HG02870 (cell line): ENCODE measurements around the gene CUX1.
"Not testable (repeated sequence)": the region's sequence is repeated elsewhere in the genome, so short reads cannot be mapped to it uniquely, and the experiment has no call there.

Experiments used
- ATAC-seq: cut with Tn5 transposase; IDR thresholded peaks from one replicate; pipeline ENCODE4 v1.9.1; 2021; ENCODE audit warnings: mild to moderate bottlenecking, moderate library complexity; ENCODE audit not compliant: unreplicated experiment

CUX1 gene

GRCh38 chr7:101869026-101869900, 51.8 kb downstream of the CUX1 start:
- no peak for ATAC-seq

GRCh38 chr7:101869901-101870290, 52.5 kb downstream of the CUX1 start:
- no peak for ATAC-seq

GRCh38 chr7:101870361-101871062, 53.1 kb downstream of the CUX1 start:
- no peak for ATAC-seq

- ATAC-seq, result no peak
Observed at GRCh38 chr7:101871351-101871750, 53.9 kb downstream of the CUX1 start.

- ATAC-seq, result no peak
Observed at GRCh38 chr7:101874028-101874427, 56.6 kb downstream of the CUX1 start.

- ATAC-seq, result no peak
Observed at GRCh38 chr7:101875283-101875846, 57.9 kb downstream of the CUX1 start.

- no peak for ATAC-seq
Observed at GRCh38 chr7:101877882-101878591, 60.6 kb downstream of the CUX1 start.

- no peak for ATAC-seq
Observed at GRCh38 chr7:101878938-101879337, 61.5 kb downstream of the CUX1 start.

GRCh38 chr7:101879565-101879964, 62.1 kb downstream of the CUX1 start:
- no peak for ATAC-seq

- no peak for ATAC-seq
Observed at GRCh38 chr7:101880282-101881054, 63.0 kb downstream of the CUX1 start.

- ATAC-seq, result no peak
Observed at GRCh38 chr7:101882005-101882421, 64.6 kb downstream of the CUX1 start.

- no peak for ATAC-seq
Observed at GRCh38 chr7:101882595-101883564, 65.5 kb downstream of the CUX1 start.

- ATAC-seq, result peak; percentile 71
Observed at GRCh38 chr7:101884671-101885596, 67.5 kb downstream of the CUX1 start.

GRCh38 chr7:101885597-101885955, 68.2 kb downstream of the CUX1 start:
- no peak for ATAC-seq

- ATAC-seq, result not testable (repeated sequence)
Observed at GRCh38 chr7:101887352-101887751, 69.9 kb downstream of the CUX1 start.

- ATAC-seq, result not testable (repeated sequence)
Observed at GRCh38 chr7:101888564-101888963, 71.1 kb downstream of the CUX1 start.

- ATAC-seq, result no peak
Observed at GRCh38 chr7:101890749-101891523, 73.5 kb downstream of the CUX1 start.
